ENCODE measurements around the gene MFGE8. TPM values are rescaled to one million over a fixed set of nuclear protein-coding genes. Genes with fewer than 3 reads are reported as not detected.

Gene MFGE8
- total and polyA plus RNA-seq, 8 donors = 6.1 to 34.5 (median 23.8) TPM

GRCh38 chr15:88907111-88907510 is 6.1 kb downstream of the MFGE8 start:
- no peak for ATAC-seq
- no peaks in the 10 kb centered on the region for H3K36me3 ChIP-seq
- no peak for FAIRE-seq

GRCh38 chr15:88906551-88906950 is 6.6 kb downstream of the MFGE8 start:
- Histone ChIP-seq H3K9me3 (no peaks in the 10 kb centered on the region), H3K27me3 (no peaks in the 10 kb centered on the region), H3K36me3 (no peaks in the 10 kb centered on the region), H3K4me3 (no peak overlapping the region), H3K27ac (no peak overlapping the region), H3K4me1 (no peaks in the 10 kb centered on the region)
- DNase-seq = no peak
- ATAC-seq = no peak
- no peak for FAIRE-seq
- no peak for TF ChIP-seq CTCF (IDR thresholded peaks at IDR 0.05)
- WGBS, 2 donors = 85 to 87% methylated on average over 7 of the region's 7 CpGs
- intact Hi-C loops (cut with DNase I) = loop anchor here in 2 of 3 donors (10.0 kb wide), 2 partner anchors 108 to 268 kb away; no protein-coding TSS in a partner anchor

More at GRCh38 chr15:88907111-88907510, 6.1 kb downstream of the MFGE8 start:
- Histone ChIP-seq H3K4me3 (no peak overlapping the region), H3K9me3 (no peaks in the 10 kb centered on the region), H3K27me3 (no peaks in the 10 kb centered on the region), H3K27ac (no peak overlapping the region), H3K4me1 (no peaks in the 10 kb centered on the region)
- intact Hi-C loops (cut with DNase I) = loop anchor here in 2 of 3 donors (10.0 kb wide), 2 partner anchors 108 to 268 kb away; no protein-coding TSS in a partner anchor
- 71 to 82% methylated on average over 14 of the region's 14 CpGs for WGBS, 2 donors
- DNase-seq = no peak
- TF ChIP-seq CTCF (IDR thresholded peaks at IDR 0.05) = no peak

- no peak for ATAC-seq
- TF ChIP-seq CTCF (IDR thresholded peaks at IDR 0.05) = no peak
- FAIRE-seq = no peak
- H3K4me1 ChIP-seq = no peaks in the 10 kb centered on the region
- H3K9me3 ChIP-seq = no peaks in the 10 kb centered on the region
- intact Hi-C loops (cut with DNase I) = loop anchor here in 2 of 3 donors (10.0 kb wide), 2 partner anchors 109 to 269 kb away; no protein-coding TSS in a partner anchor
- no peak overlapping the region for H3K27ac ChIP-seq
- no peaks in the 10 kb centered on the region for H3K36me3 ChIP-seq
- no peaks in the 10 kb centered on the region for H3K27me3 ChIP-seq
- WGBS, 2 donors = 75 to 84% methylated on average over 1 of the region's 1 CpG
- DNase-seq = no peak
- no peak overlapping the region for H3K4me3 ChIP-seq
Measured at GRCh38 chr15:88906130-88906529, 7.0 kb downstream of the MFGE8 start.

- H3K4me1 ChIP-seq = no peaks in the 10 kb centered on the region
- H3K27ac ChIP-seq = no peak overlapping the region
- ATAC-seq (no peak), FAIRE-seq (no peak), DNase-seq (peak in 1 of 6 donors; percentile 31)
- TF ChIP-seq CTCF (IDR thresholded peaks at IDR 0.05) = no peak
- no peak overlapping the region for H3K4me3 ChIP-seq
- intact Hi-C loops (cut with DNase I) = loop anchor here in 2 of 3 donors (10.0 kb wide), 2 partner anchors 109 to 269 kb away; no protein-coding TSS in a partner anchor
- no peaks in the 10 kb centered on the region for H3K9me3 ChIP-seq
- WGBS, 2 donors = 67 to 78% methylated on average over 11 of the region's 11 CpGs
- no peaks in the 10 kb centered on the region for H3K27me3 ChIP-seq
- H3K36me3 ChIP-seq = no peaks in the 10 kb centered on the region
Measured at GRCh38 chr15:88905576-88905975, 7.6 kb downstream of the MFGE8 start.

GRCh38 chr15:88904624-88905327 is 8.4 kb downstream of the MFGE8 start:
- no peaks in the 10 kb centered on the region for H3K9me3 ChIP-seq
- H3K4me3 ChIP-seq = no peak overlapping the region
- DNase-seq (peak; percentile 54 to 94 (median 82)), FAIRE-seq (no peak), ATAC-seq (peak; percentile 81 to 97 (median 93))
- peak; percentile 98 to 99 (median 98) for TF ChIP-seq CTCF (IDR thresholded peaks at IDR 0.05)
- no peaks in the 10 kb centered on the region for H3K4me1 ChIP-seq
- 29% methylated on average over 10 of the region's 10 CpGs for WGBS, 2 donors
- H3K36me3 ChIP-seq = no peaks in the 10 kb centered on the region
- intact Hi-C loops (cut with DNase I) = loop anchor here in 2 of 3 donors (5.0 to 10.0 kb wide), 3 partner anchors 110 to 270 kb away; no protein-coding TSS in a partner anchor
- no peaks in the 10 kb centered on the region for H3K27me3 ChIP-seq
- H3K27ac ChIP-seq = no peak overlapping the region

All from pancreas (tissue), 10 donors.